Measurements from ENCODE around the gene AMOTL1.

AMOTL1 gene

DNA sequence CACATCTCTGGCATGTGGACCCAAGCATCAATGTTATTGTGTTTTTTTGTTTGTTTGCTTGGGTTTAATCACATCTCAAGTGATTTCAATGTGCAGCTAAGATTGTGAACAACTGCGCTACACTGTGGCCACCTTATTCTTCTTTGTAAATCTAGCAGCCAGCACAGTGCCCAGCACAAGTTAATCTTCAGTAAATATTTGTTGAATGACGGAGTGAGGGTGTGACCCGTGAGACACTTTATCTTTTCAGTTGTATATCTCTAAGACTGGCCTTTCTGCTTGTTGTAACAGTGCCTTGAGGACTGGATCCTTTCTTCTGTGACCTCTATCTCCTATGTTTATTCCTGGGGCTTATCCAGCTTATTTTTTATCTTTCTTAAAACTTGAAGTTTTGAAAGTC, 21.4 kb upstream of the AMOTL1 start:
- no peak for DNase-seq (ENCODE audit: low spot score)

DNA sequence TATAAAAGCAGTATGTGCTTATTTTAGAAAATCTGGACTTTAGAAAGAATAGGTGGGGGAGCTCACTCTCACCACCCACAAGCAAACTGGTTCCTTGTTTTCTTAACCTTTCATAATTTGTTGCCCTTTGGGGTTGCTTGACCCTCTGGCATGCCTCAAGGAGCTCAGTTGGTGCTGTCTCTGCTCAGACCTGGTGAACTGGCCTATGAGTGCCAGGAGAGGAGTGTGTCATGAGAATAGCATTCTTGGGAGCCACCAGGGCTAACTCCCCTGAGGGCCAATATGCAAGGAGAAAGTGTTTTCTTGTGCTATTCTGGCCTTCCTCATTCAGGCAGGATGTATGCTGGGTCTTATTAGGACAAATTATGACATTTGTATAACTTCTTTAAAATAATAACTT, 21.0 kb upstream of the AMOTL1 start:
- DNase-seq (ENCODE audit: low spot score): no peak

DNA sequence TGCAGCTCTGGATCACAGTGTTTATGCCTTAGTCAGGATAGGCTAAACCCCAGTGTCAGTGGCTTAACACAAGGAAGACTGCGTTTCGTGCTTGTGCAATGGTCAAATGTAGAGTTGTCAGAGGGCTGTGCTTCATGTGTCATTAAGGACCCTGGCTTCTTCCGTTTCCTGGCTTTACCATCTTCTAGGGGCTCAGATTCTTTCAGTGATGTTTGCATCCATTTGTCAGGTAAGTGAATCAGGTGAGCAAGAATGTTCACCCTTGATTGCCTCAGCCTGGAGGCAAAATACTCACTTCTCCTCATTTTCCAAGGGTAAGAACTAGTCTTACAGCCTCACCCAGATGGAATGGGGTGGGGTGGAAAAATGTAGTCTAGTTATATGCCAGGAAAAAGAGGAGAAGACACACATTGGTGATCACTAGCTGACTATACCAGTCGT, 20.5 kb upstream of the AMOTL1 start:
- no peak for DNase-seq (ENCODE audit: low spot score)

DNA sequence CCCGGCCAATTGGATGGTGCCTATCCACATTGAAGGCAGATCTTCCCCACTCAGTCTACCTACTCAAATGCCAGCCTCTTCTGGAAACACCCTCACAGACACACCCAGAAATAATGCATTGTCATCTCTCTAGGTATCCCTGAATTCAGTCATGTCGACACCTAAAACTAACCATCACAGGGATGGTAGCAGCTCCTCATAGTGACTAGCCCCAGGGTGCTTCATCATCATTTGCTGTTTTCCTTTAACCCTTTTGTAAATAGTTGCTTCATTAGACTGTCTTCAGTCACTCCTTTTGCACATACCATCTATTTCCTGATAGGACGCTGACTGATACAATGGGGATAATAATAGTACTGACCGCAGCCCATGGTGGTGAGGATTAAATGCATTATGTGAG, 18.8 kb upstream of the AMOTL1 start:
- DNase-seq (ENCODE audit: low spot score): no peak

DNA sequence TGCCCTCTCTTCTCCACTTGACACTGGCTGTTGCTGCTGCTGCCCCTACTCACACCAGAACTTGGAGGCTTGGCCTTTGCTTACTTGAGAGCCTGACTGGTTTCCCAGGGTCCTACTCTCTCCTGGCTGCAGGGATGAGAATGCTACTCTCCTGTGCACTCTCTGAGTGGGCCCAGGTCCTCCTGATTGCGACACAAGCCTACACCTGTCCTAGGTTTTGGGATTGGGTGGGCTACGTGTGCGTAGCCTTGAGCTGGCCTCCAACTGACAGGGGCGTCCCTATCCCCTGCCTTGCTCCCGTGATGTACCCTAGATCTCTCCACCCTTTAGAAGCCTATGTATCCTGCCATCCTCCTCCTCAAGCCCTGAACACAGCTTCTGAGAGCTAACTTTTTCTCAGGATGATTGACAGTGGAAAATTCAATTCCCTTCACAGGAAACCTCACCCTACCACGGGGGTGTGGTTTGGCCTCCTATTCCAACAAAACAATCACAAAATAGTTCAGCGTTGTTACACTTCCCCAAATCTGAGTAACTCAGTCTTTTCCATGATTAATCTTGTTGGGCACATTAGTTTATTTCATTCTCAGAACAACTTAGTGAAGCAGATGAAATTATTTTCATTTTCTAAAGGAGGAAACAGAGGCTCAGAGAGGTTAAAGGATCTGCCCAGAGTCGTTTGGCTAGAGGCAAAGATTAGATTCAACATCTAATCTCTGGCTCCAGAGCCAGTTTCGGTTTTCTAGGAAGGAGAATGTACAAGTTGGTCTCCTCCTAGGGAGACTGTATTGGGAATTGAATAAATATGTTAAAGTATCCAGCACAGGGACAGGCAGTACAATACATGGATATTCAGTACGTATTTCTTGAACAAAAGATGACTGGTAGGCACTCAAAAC, 17.6 kb upstream of the AMOTL1 start:
- DNase-seq (ENCODE audit: low spot score): no peak

DNA sequence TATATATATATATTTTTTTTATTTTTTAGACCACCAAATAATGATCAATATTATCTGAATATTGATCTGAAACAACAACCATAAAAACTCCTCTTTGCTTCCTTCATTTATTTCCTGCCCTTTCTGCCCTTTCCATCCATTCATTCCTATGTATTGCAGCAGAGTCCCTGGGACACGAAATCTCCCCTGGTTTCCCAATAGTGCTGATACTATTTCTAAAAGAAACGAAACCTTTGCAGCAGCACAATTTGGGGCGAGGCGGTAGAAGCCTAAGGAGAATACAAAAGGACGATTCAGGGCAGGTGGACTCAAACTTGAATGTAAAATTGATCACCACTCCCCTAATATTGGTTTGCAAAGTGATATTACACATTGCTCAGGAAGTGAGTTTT, 16.9 kb upstream of the AMOTL1 start:
- no peak for DNase-seq (ENCODE audit: low spot score)

DNA sequence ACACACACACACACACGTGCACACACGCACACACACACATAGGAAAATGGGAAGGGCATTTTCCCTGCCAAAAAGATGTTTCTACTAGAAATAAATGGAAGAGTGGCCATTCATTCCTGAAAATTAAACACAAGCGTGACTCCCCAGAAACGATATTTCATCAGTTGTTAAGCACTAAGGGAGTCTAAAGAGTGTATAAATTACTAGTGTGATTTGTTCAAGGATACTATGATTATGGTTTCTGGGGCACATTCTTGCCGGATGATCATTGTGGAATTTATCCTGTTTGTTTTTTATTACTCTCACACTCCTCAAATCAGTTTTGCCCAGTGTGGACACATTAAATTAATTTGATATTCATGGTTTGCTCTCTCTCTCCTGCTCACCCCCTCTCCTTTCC, 16.4 kb upstream of the AMOTL1 start:
- DNase-seq (ENCODE audit: low spot score): no peak

DNA sequence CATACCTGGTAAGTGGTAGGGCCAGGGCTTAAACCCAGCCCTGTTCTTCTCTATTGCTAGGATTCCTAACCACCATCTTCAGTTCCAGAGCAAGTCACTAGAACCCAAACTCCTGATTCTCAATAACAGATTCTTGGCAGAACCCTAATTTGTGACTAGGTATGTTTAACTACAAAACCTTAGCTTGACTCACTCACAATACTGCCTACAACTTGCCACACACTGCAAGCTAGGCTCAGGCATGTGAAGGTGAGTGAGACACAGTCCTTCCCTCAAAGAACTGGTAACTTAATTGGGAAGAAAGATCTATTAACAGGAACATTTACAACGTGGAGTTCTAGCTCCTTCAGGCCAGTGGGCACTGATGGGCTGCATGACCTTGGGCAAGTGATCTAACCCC, 14.5 kb upstream of the AMOTL1 start:
- DNase-seq (ENCODE audit: low spot score): no peak

DNA sequence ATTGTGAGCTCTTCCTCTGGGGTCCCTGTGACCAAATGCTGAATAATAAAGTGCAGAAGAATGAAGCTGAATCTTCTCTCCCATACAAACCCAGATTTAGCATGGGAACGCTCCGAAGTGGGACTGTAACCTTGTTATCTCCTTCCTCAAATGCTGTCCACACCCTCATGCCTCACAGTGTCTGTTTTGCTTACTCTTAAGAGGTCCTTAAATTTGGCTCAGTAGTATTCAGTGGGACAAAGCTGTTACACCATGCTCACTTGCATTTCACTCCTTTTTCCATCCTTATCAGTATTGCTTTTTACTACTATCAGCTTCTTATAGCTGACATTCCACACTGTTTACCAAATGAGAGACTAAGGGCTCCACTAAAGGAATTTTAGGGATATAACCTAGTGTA, 13.8 kb upstream of the AMOTL1 start:
- no peak for DNase-seq (ENCODE audit: low spot score)

DNA sequence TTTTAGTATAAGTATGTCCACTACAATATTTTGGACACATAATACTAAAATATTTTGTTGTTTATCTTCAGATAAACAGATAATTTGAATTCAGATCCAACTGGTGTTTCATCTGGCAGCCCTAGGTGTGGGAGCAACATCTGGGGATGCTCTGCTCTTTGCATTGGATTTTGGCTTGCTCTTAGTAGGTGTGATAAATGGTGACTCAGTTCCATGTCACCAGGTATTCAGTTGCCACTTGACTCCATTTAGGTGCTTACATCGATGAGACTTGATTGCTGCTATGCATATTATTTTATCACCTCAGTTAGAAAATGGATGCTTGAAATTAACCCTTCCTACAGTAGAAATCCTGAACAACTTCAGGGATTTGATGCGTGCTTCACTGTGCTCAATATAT, 13.3 kb upstream of the AMOTL1 start:
- no peak for DNase-seq (ENCODE audit: low spot score)

DNA sequence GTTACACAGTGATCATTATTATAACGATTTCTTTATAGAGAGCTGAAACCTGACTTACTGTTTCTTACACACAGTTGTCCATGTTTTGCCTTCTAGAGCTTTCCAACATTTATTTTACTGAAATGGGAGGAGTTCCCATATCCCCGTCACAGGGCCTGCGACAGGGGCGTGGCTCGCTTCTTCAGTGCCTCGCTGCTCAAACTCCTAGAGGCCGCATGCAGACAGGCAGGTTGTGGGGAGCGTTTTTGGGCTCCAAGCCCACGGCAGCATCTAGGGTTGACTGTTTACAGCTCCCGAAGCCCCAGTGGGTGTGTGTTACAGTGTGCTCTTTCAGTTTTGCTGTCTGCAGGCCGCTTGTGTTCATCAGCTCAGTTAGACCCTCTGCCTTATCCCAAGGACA, 12.7 kb upstream of the AMOTL1 start:
- DNase-seq (ENCODE audit: low spot score): no peak

DNA sequence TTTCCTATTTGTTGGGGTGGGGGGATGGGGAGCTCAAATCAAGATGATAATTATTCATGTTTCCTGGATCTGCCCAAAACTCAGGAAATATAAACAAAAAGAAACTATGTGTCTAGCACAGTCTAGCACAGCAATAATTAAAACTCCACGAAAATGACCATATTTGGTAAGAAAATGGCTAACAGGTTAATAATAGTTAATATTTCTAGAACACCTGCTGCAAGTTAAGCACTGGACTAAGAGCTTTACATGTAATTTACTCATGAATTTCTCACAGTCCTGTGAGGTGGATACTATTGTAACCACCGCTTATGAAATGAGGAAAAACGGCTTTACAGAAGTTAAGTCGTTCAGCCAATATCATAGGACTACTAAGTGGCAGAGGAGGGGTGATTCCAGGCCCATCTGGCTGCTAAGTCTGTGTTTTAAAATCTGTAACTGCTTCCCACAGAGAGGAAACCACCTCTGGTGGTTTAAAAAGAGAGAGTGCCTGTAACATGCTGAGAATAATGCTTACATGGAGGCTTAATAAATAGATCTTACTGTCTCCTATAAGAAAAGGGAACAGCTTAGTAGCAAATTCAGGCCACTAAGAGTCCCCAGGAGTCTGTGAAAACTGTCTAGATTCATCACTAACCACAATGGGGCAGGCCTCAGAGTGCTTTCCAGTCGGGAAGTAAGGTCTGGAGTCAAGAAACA, 11.0 kb upstream of the AMOTL1 start:
- DNase-seq (ENCODE audit: low spot score): no peak

DNA sequence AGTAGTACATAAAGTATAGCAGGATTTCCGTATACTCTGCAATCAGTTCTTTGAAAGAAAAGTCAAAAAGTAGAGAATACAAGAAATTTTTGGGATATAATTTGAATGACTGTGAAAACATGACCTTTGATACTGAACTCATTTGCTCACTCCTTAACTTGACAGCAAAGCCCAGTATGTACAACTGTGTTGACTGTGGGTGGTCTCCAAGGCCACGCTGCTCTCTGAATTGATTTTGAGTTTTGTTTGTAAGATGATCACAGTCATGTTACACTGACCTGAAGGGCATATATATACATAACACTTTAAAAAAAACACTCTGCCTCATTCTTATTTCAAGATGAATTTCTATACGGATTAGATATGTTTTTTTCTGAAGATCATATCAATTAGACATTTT, 9.5 kb upstream of the AMOTL1 start:
- no peak for DNase-seq (ENCODE audit: low spot score)

DNA sequence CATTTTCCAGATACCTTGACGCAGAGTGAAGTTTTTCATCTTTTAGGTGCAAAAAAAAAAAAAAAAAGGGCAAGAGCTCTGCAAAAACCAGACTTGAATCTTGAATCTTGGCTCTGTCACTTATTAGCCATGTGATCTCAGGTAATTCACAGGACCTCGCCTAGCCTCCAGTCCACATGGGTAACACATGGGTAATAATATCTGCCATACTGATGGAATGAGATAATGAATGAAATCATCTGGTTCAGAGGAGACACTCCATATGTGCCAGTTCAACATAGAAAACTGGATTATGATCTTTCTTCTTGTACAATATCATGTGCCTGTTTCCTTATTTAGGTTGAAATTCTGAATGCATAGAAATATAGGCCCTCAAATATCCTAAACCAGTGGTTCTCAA, 8.6 kb upstream of the AMOTL1 start:
- no peak for DNase-seq (ENCODE audit: low spot score)

DNA sequence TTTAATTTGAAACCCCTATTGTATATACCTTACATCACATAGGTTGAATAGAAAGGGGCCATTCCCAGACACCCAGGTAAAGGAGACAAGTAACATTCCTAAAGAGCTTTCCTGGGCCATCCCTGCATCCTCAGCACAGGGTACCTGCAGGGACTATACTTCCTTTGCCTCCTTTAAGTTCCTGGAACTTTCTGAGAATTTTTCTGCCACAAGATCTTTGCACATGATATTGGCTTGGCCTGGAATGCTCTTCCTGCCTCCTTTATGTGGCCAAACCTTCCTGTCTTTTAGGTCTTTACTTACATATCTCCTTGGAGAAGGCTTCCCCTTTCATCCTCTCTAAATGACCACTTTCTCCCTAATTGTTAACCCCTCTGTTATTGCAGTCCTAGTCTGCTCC, 7.9 kb upstream of the AMOTL1 start:
- no peak for DNase-seq (ENCODE audit: low spot score)

DNA sequence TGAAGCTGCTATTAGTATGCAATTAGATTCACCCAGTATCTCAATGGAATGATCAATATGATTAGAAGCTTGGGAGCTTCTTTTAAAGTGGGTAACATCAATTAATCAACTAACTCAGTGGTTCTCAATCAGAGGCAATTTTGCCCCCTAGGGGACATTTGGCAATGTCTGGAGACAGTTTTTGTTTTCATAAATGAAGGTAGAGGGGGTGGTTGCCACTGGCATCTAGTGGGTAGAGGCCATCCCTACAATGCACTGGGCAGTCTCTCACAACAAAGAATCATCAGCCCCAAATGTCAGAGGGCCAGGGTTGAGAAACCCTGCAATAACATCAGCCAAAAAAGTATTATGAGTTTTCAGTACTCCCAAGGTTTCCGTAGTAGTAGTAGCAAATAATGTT, 5.9 kb upstream of the AMOTL1 start:
- no peak for DNase-seq (ENCODE audit: low spot score)

DNA sequence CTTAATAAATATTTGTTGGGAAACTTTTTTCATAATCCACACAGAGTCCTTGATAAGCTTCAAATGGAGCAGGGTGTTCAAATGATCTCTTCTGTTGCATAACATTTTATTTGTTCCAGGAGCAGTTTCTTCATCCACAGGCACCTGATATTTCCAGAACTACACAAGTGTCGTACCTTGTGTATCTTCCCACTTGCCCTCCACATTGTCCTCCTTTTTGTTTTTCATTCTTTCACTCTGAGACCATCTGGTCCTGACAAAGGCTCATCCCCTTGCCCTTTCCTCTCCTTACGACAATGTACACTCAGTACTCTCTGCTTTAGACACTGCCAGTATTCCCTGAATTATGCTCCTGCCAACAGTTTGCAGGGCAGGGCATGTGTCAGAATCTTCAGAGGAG, 5.2 kb upstream of the AMOTL1 start:
- DNase-seq (ENCODE audit: low spot score): no peak

DNA sequence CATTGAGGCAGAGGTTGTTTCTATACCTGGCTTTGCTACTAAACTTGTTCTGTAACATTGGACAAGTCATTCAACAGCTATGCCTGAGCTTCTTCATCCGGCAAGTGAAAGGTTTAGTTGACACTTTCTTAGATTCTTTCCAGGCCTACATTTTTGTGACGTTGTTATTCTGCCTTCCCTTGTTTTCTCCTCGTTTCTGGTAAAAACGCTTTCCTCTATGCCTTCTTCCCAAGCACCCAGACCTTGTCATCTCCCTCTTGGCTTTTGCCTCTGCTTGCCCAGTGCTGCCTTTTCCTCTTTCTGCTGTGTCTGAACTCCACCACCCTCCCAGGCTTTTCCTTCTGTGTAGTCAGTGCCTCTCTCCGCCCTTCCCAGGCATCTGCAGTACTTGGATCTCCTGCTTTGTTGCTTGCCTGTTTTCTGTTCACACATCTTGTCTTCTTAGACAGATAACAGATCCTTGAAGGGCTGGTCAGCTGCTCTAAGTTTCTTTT, 1.4 kb upstream of the AMOTL1 start:
- DNase-seq (ENCODE audit: low spot score): no peak

DNA sequence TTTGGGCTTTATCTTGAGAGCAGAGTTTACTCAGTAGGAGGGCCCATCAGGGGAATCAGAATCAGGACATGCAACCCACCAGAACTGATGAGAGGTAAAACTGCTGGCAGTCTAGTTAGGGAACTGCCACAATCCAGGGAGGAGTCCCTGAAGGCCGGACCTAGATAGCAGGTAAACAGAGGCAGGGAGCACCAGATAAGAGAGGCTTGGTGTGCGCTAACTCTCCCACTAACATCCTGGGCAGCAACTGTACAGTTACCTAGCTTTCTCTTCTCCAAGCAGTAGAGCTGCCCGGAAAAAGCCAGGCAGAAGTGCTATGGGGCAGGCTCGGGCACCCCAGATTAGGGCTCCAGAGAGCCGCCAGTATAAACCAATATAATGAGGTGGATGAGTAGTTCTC, 865 bp upstream of the AMOTL1 start:
- no peak for DNase-seq (ENCODE audit: low spot score)

DNA sequence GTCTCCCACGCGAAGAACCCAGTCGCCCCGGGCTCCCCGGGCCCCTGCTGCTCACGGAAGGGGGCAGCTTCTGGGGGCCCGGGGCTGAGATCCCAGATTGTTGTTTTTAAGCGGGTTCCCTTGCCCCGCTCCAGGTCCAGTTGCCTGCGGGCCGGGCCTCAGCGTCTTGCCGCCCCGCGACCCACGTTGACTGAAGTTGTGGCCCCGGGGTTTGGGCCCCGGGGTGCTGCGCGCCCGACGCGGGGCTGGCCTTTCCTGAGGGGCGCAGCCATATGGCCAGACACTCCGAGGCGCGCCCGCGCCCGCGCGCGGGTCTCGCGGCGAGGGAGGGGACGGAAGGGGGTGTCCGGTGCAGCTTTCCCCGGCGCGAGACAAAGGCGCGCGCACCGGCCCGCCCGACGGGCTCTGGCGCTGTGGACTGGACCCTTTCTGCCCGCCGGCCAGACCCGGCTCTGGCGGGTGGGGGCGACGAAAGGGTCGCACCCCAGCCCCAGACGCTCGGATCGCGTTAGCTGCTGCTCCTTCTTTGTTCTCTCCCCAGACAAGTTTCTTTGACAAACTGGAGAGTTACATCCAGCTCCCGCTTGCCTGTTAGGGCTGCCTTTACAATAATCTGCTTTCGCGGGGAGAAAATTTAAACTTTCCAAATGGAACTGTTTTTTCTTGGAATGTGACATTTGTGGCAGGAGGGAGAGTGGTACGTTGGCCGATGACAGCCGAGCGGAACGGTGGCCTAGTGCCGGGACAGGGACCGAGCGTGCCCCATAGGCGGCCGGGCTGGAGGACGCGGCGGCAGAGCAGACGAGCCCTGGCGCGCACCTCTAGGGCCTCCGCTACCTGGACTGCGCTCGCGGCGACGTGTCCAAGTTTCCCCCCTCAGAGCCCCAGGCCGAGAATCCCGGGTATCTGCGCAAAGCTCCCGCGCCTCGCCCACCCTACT, 716 bp downstream of the AMOTL1 start:
- no peak for DNase-seq (ENCODE audit: low spot score)

DNA sequence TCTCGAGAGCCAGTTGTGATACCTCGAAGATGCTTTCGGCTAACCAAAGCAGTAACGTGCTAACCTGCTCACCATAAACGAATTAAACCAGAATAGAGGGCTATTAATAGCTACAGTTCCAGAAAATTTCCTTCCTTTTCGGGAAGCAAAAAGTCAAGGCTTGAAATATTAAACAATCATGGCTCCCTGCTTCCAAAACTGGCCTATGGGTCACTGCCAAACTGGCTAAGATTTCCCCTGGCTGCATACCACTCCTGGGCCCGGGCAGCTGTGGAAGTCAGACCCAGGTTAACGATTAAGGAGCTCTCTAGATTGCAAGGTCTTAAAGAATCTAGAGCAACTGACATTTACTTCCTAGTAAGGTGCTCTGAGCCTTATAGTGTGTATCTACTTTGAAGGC, 1.7 kb downstream of the AMOTL1 start:
- no peak for DNase-seq (ENCODE audit: low spot score)

DNA sequence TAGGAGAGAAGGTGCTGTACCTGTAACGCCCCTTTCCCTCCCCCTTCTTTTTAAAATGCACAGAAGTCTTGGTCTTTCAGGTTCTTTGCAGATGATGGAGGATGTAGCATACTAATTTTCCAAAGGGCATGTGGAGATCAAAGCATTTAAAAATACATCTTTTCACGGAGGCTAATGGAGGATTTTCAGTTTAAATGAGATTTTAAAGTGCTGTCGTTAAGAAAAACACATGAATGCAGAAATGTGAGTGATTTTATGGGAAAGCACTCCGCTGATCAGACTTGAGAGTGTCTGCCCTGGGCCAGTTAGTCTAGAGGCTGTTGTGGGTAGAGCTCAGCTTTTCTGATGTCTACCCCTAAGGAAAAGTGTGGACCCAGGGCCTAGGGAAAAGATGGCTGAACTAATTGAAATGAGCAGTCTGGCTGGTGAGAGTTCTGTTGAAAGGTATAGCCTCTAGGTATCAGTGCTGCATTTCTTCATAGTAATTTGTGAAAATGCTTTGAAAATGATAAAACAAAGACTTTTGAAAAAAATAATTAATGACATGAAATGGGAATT, 2.5 kb downstream of the AMOTL1 start:
- no peak for DNase-seq (ENCODE audit: low spot score)

Measured in activated CD4-positive, alpha-beta T cell treated with anti-CD3 and anti-CD28 coated beads, Interleukin-2, Interleukin-4, amounts not matched to agents 100 ng/mL and 50 ng/mL, durations not matched to agents 16 hours and 8 hours (primary cell).